ENCODE data around the gene FOXF1. TPM values are rescaled to one million over a fixed set of nuclear protein-coding genes. Genes with fewer than 3 reads are reported as not detected.

FOXF1 gene
- total and polyA plus RNA-seq, 12 donors, result 0.08 to 0.38 (median 0.22) TPM; not detected in 2

DNA sequence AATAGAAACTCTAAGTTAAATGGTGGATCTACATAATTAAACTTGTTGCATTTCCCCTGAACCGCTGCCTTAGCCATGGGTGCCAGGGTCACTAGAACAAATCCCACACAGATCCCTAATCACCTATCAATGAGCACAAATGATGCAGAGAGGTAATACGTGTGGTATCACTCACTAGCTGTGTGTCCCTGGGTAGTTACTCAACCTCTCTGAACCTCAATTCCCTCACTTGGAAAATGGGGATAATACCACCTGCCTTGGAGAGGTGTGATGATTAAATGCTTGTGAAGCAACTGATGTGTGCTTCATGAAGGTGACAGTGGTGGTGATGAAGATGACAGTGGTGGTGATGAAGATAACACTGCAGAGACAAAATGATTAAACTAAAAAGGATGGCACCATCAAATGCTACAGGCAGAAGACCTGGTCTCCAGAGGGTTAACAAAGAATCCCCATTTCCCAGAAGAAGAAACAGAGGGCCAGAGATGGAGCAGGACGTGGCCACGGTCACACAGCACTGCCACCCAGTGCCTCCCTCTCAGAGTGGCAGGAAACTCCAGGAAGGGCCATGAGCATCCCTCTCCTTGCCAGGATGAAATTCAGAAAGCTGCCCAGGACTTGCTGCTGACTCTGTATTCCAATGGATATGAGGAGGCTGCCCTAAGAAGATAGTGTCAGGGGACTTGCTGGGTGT is 17.9 kb upstream of the FOXF1 start:
- DNase-seq (no peak), ATAC-seq (no peak)
- peaks cover 41 to 100% (median 99%) of the 10 kb centered on the region in 7 donors for H3K27me3 ChIP-seq
- intact Hi-C loops (cut with DNase I), result no loop called here
- no peak overlapping the region for H3K27ac ChIP-seq
- H3K36me3 ChIP-seq, result no peaks in the 10 kb centered on the region
- H3K4me1 ChIP-seq, result peaks cover 0 to 13% (median 10%) of the 10 kb centered on the region in 9 donors
- H3K9me3 ChIP-seq, result no peaks in the 10 kb centered on the region
- TF ChIP-seq CTCF (IDR thresholded peaks at IDR 0.05), result no peak
- H3K4me3 ChIP-seq, result no peak overlapping the region
- 57 to 59% methylated on average over 4 of the region's 4 CpGs for WGBS, 2 donors

GRCh38 chr16:86492961-86493629 is 17.2 kb upstream of the FOXF1 start:
- Histone ChIP-seq H3K27ac (no peak overlapping the region), H3K4me3 (no peak overlapping the region), H3K9me3 (no peaks in the 10 kb centered on the region), H3K36me3 (no peaks in the 10 kb centered on the region), H3K4me1 (peaks cover 0 to 16% (median 10%) of the 10 kb centered on the region in 9 donors), H3K27me3 (peaks cover 48 to 100% (median 99%) of the 10 kb centered on the region in 7 donors)
- ATAC-seq, result no peak
- 17 to 22% methylated on average over 9 of the region's 9 CpGs for WGBS, 2 donors
- DNase-seq, result no peak
- TF ChIP-seq CTCF (IDR thresholded peaks at IDR 0.05), result no peak
- intact Hi-C loops (cut with DNase I), result no loop called here

DNA sequence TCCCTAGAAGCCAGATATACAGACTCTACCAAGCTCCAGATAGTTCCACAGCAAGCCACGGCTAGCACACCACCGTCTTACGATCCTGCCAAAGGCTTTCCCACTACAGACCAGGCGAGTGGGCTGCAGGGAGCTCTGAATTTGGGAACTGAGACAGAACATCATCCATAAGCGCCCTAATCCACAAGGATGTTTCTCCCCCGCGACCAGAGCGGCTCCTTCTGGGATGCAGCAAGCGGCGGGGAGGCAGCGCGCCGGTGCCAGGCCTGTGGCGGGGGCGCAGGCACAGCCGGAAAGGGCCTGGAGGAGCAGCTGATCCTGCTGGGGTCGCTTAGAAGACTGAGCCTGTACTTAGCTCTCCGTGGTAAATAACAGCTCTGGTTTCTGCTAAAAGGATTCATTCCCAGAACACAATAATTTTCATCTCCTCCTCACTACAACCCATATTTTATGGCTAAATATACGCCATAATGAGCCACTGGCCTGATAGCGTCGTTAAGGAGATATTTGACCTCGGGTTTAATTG is 16.2 kb upstream of the FOXF1 start:
- H3K27ac ChIP-seq, result no peak overlapping the region
- H3K4me1 ChIP-seq, result peaks cover 2 to 26% (median 12%) of the 10 kb centered on the region in 9 donors
- no peak overlapping the region for H3K4me3 ChIP-seq
- 7 to 10% methylated on average over 22 of the region's 22 CpGs for WGBS, 2 donors
- H3K36me3 ChIP-seq, result no peaks in the 10 kb centered on the region
- H3K9me3 ChIP-seq, result no peaks in the 10 kb centered on the region
- ATAC-seq (no peak), DNase-seq (no peak)
- TF ChIP-seq CTCF (IDR thresholded peaks at IDR 0.05), result no peak
- intact Hi-C loops (cut with DNase I), result no loop called here
- peaks cover 58 to 100% (median 100%) of the 10 kb centered on the region in 7 donors for H3K27me3 ChIP-seq

- no peak for ATAC-seq
- Histone ChIP-seq H3K27me3 (peaks cover 63 to 100% (median 100%) of the 10 kb centered on the region in 7 donors), H3K9me3 (no peaks in the 10 kb centered on the region), H3K36me3 (no peaks in the 10 kb centered on the region), H3K4me1 (peaks cover 4 to 26% (median 13%) of the 10 kb centered on the region in 9 donors), H3K4me3 (no peak overlapping the region), H3K27ac (no peak overlapping the region)
- 2 to 4% methylated on average over 54 of the region's 54 CpGs for WGBS, 2 donors
- no peak for DNase-seq
- intact Hi-C loops (cut with DNase I), result no loop called here
- no peak for TF ChIP-seq CTCF (IDR thresholded peaks at IDR 0.05)
Measured at GRCh38 chr16:86494565-86495356, 15.6 kb upstream of the FOXF1 start.
